ENCODE results near the gene TRPM6. TPM values are rescaled to one million over a fixed set of nuclear protein-coding genes. Genes with fewer than 3 reads are reported as not detected.
"Not testable (repeated sequence)": the region's sequence is repeated elsewhere in the genome, so short reads cannot be mapped to it uniquely, and the experiment has no call there.

Gene TRPM6
- total RNA-seq, 2 experiments from 2014 or later: not detected

- no peak for ATAC-seq
- Mint-ChIP-seq H3K36me3 (ENCODE audit: low read depth) (no peaks in the 10 kb centered on the region), H3K4me3 (no peak overlapping the region), H3K4me1 (ENCODE audit: low read depth) (no peaks in the 10 kb centered on the region), H3K27ac (no peak overlapping the region), H3K9me3 (ENCODE audit: insufficient read depth) (peaks cover 8% of the 10 kb centered on the region), H3K27me3 (ENCODE audit: low read depth) (peaks cover 6% of the 10 kb centered on the region)
- DNase-seq: no peak
- CTCF ChIA-PET: no interaction called here
- POLR2A ChIA-PET: no interaction called here
These were observed 13.5 kb downstream of the TRPM6 start for GRCh38 chr9:74874220-74874619.

GRCh38 chr9:74872619-74873233, 15.0 kb downstream of the TRPM6 start:
- H3K9me3 Mint-ChIP-seq (ENCODE audit: insufficient read depth): no peaks in the 10 kb centered on the region
- no peak overlapping the region for H3K4me3 Mint-ChIP-seq
- ChIA-PET CTCF (no interaction called here), POLR2A (no interaction called here)
- DNase-seq (no peak), ATAC-seq (no peak)
- H3K36me3 Mint-ChIP-seq (ENCODE audit: low read depth): no peaks in the 10 kb centered on the region
- no peak overlapping the region for H3K27ac Mint-ChIP-seq
- H3K27me3 Mint-ChIP-seq (ENCODE audit: low read depth): peaks cover 9% of the 10 kb centered on the region
- no peaks in the 10 kb centered on the region for H3K4me1 Mint-ChIP-seq (ENCODE audit: low read depth)

- Mint-ChIP-seq H3K4me1 (ENCODE audit: low read depth) (no peaks in the 10 kb centered on the region), H3K27me3 (ENCODE audit: low read depth) (peaks cover 4% of the 10 kb centered on the region), H3K9me3 (ENCODE audit: insufficient read depth) (no peaks in the 10 kb centered on the region), H3K4me3 (no peak overlapping the region), H3K27ac (no peak overlapping the region), H3K36me3 (ENCODE audit: low read depth) (no peaks in the 10 kb centered on the region)
- POLR2A ChIA-PET: no interaction called here
- DNase-seq (no peak), ATAC-seq (no peak)
- CTCF ChIA-PET: no interaction called here
These were observed 20.2 kb downstream of the TRPM6 start for GRCh38 chr9:74867483-74867882.

- ChIA-PET CTCF (no interaction called here), POLR2A (no interaction called here)
- Mint-ChIP-seq H3K36me3 (ENCODE audit: low read depth) (no peaks in the 10 kb centered on the region), H3K27ac (no peak overlapping the region), H3K9me3 (ENCODE audit: insufficient read depth) (no peaks in the 10 kb centered on the region), H3K4me1 (ENCODE audit: low read depth) (no peaks in the 10 kb centered on the region), H3K27me3 (ENCODE audit: low read depth) (peaks cover 4% of the 10 kb centered on the region), H3K4me3 (no peak overlapping the region)
- DNase-seq (no peak), ATAC-seq (no peak)
These were observed 22.5 kb downstream of the TRPM6 start for GRCh38 chr9:74865177-74865576.

GRCh38 chr9:74861773-74862474, 25.8 kb downstream of the TRPM6 start:
- peaks cover 2% of the 10 kb centered on the region for H3K27me3 Mint-ChIP-seq (ENCODE audit: low read depth)
- ATAC-seq (no peak), DNase-seq (no peak)
- ChIA-PET CTCF (no interaction called here), POLR2A (no interaction called here)
- no peaks in the 10 kb centered on the region for H3K4me1 Mint-ChIP-seq (ENCODE audit: low read depth)
- H3K9me3 Mint-ChIP-seq (ENCODE audit: insufficient read depth): no peaks in the 10 kb centered on the region
- H3K36me3 Mint-ChIP-seq (ENCODE audit: low read depth): no peaks in the 10 kb centered on the region
- no peak overlapping the region for H3K4me3 Mint-ChIP-seq
- no peak overlapping the region for H3K27ac Mint-ChIP-seq

GRCh38 chr9:74861071-74861470, 26.6 kb downstream of the TRPM6 start:
- Mint-ChIP-seq H3K9me3 (ENCODE audit: insufficient read depth) (no peaks in the 10 kb centered on the region), H3K27ac (no peak overlapping the region), H3K4me1 (ENCODE audit: low read depth) (no peaks in the 10 kb centered on the region), H3K4me3 (no peak overlapping the region), H3K27me3 (ENCODE audit: low read depth) (peaks cover 2% of the 10 kb centered on the region), H3K36me3 (ENCODE audit: low read depth) (no peaks in the 10 kb centered on the region)
- no peak for DNase-seq
- CTCF ChIA-PET: no interaction called here
- POLR2A ChIA-PET: no interaction called here
- ATAC-seq: no peak

- H3K27me3 Mint-ChIP-seq (ENCODE audit: low read depth); H3K27ac Mint-ChIP-seq; H3K4me3 Mint-ChIP-seq; H3K9me3 Mint-ChIP-seq (ENCODE audit: insufficient read depth); CTCF ChIA-PET; POLR2A ChIA-PET; H3K36me3 Mint-ChIP-seq (ENCODE audit: low read depth); DNase-seq; ATAC-seq; H3K4me1 Mint-ChIP-seq (ENCODE audit: low read depth): not testable (repeated sequence)
These were observed 27.5 kb downstream of the TRPM6 start for GRCh38 chr9:74860247-74860646.

- H3K4me1 Mint-ChIP-seq (ENCODE audit: low read depth): no peaks in the 10 kb centered on the region
- no peak for DNase-seq
These were observed 27.9 kb downstream of the TRPM6 start for GRCh38 chr9:74859786-74860185.

GRCh38 chr9:74858751-74859414, 28.8 kb downstream of the TRPM6 start:
- CTCF ChIA-PET: no interaction called here
- Mint-ChIP-seq H3K4me1 (ENCODE audit: low read depth) (no peaks in the 10 kb centered on the region), H3K36me3 (ENCODE audit: low read depth) (no peaks in the 10 kb centered on the region), H3K27me3 (ENCODE audit: low read depth) (peaks cover 2% of the 10 kb centered on the region), H3K27ac (no peak overlapping the region), H3K4me3 (no peak overlapping the region), H3K9me3 (ENCODE audit: insufficient read depth) (no peaks in the 10 kb centered on the region)
- DNase-seq (no peak), ATAC-seq (no peak)
- POLR2A ChIA-PET: no interaction called here

More at GRCh38 chr9:74859786-74860185, 27.9 kb downstream of the TRPM6 start:
- ATAC-seq: no peak
- ChIA-PET POLR2A (no interaction called here), CTCF (no interaction called here)
- Mint-ChIP-seq H3K4me3 (no peak overlapping the region), H3K9me3 (ENCODE audit: insufficient read depth) (no peaks in the 10 kb centered on the region), H3K36me3 (ENCODE audit: low read depth) (no peaks in the 10 kb centered on the region), H3K27me3 (ENCODE audit: low read depth) (peaks cover 2% of the 10 kb centered on the region), H3K27ac (no peak overlapping the region)

- H3K27me3 Mint-ChIP-seq (ENCODE audit: low read depth): peaks cover 2% of the 10 kb centered on the region
- H3K9me3 Mint-ChIP-seq (ENCODE audit: insufficient read depth): no peaks in the 10 kb centered on the region
- H3K27ac Mint-ChIP-seq: no peak overlapping the region
- DNase-seq: no peak
- H3K4me3 Mint-ChIP-seq: no peak overlapping the region
- no peaks in the 10 kb centered on the region for H3K36me3 Mint-ChIP-seq (ENCODE audit: low read depth)
- CTCF ChIA-PET: no interaction called here
- H3K4me1 Mint-ChIP-seq (ENCODE audit: low read depth): no peaks in the 10 kb centered on the region
- POLR2A ChIA-PET: no interaction called here
- ATAC-seq: no peak
These were observed 30.7 kb downstream of the TRPM6 start for GRCh38 chr9:74856989-74857388.

GRCh38 chr9:74855072-74855471, 32.6 kb downstream of the TRPM6 start:
- ATAC-seq: no peak
- Mint-ChIP-seq H3K4me1 (ENCODE audit: low read depth) (no peaks in the 10 kb centered on the region), H3K27me3 (ENCODE audit: low read depth) (peaks cover 2% of the 10 kb centered on the region), H3K27ac (no peak overlapping the region), H3K36me3 (ENCODE audit: low read depth) (no peaks in the 10 kb centered on the region), H3K9me3 (ENCODE audit: insufficient read depth) (no peaks in the 10 kb centered on the region), H3K4me3 (no peak overlapping the region)
- ChIA-PET POLR2A (no interaction called here), CTCF (no interaction called here)
- DNase-seq: no peak

- ATAC-seq; CTCF ChIA-PET; H3K27me3 Mint-ChIP-seq (ENCODE audit: low read depth); DNase-seq; H3K9me3 Mint-ChIP-seq (ENCODE audit: insufficient read depth); POLR2A ChIA-PET; H3K27ac Mint-ChIP-seq; H3K36me3 Mint-ChIP-seq (ENCODE audit: low read depth); H3K4me3 Mint-ChIP-seq; H3K4me1 Mint-ChIP-seq (ENCODE audit: low read depth): not testable (repeated sequence)
These were observed 34.7 kb downstream of the TRPM6 start for GRCh38 chr9:74853024-74853423.
